Measurements from ENCODE around the gene ZNF541.

DNA sequence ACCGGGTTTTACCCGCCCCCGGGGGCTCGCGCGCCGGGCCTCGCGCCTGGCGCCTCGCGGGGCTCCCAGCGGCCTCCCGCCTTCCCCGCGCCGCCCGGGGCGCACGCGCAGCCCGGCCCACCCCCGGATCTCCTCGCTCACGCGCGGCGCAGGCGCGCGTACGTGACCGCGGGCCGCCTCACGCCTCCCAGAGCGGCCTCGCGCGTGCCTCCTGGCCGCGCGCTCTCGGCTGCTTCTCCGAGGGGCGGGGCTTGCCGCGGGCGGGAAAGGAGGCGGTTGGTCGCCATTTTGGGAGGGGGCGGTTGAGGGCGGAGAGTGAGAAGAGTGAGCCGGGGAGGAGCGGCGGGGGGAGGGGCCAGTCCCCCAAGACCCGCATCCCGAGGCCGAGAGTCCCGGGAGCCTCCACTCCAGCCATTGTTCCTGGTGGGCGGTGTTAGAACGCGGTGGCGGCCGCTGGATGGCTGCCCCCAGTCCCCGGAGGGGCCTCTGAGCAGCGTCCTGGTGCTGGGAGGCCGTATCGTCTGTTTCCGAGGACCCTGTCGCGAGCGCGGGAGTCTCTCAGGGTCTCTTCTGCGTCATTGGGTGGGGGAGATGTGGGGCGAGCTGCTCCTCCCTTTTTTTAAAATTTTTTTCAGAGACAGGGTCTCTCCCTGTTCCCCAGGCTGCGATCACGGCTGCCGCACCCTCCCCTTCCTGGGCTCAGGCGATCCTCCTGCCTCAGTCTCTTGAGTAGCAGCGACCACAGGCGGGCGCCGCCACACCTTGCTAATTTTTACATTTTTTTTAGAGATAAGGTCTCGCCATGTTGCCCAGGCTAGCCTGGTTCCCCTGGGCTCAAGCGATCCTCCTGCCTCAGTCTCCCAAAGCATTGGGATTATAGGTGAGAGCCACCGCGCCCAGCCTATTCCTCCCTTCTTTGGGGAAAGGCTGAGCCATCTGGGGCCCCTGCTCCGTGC is at the start of gene ZNF541:
- TF ChIP-seq, protein P1, sequence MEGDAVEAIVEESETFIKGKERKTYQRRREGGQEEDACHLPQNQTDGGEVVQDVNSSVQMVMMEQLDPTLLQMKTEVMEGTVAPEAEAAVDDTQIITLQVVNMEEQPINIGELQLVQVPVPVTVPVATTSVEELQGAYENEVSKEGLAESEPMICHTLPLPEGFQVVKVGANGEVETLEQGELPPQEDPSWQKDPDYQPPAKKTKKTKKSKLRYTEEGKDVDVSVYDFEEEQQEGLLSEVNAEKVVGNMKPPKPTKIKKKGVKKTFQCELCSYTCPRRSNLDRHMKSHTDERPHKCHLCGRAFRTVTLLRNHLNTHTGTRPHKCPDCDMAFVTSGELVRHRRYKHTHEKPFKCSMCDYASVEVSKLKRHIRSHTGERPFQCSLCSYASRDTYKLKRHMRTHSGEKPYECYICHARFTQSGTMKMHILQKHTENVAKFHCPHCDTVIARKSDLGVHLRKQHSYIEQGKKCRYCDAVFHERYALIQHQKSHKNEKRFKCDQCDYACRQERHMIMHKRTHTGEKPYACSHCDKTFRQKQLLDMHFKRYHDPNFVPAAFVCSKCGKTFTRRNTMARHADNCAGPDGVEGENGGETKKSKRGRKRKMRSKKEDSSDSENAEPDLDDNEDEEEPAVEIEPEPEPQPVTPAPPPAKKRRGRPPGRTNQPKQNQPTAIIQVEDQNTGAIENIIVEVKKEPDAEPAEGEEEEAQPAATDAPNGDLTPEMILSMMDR (IDR thresholded peaks at IDR 0.05) = no peak
- TF ChIP-seq EP300 (IDR thresholded peaks at IDR 0.05) (no peak), POLR2A (IDR thresholded peaks at IDR 0.05) (no peak)

Measured in upper lobe of left lung (tissue), 4 donors.